GM20431 (cell line): ENCODE measurements around the gene C18orf32.

Source experiments
- in situ Hi-C: fragments of 300-500 bp; cut with MseI, MboI; formaldehyde crosslinking; loops from one replicate; pipeline ENCODE4 v1.15.0; 2020; ENCODE audit warnings: low sequenced_read_pairs; ENCODE audit not compliant: unreplicated experiment

C18orf32 gene

GRCh38 chr18:49431165-49431962 is 55.7 kb downstream of the C18orf32 start:
- in situ Hi-C loops: loop anchor here (25.0 kb wide), 1 partner anchor 744 kb away; no protein-coding TSS in a partner anchor
